ENCODE results near the gene C2orf68. TPM values are rescaled to one million over a fixed set of nuclear protein-coding genes. Genes with fewer than 3 reads are reported as not detected.
A peak's percentile ranks its signal among the peaks of the same experiment; 100 is the strongest.
"Not testable (repeated sequence)": the region's sequence is repeated elsewhere in the genome, so short reads cannot be mapped to it uniquely, and the experiment has no call there.

The C2orf68 gene, protein sequence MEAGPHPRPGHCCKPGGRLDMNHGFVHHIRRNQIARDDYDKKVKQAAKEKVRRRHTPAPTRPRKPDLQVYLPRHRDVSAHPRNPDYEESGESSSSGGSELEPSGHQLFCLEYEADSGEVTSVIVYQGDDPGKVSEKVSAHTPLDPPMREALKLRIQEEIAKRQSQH
- total RNA-seq (ENCODE audit: insufficient read depth, low replicate concordance), result 23.6 TPM

DNA sequence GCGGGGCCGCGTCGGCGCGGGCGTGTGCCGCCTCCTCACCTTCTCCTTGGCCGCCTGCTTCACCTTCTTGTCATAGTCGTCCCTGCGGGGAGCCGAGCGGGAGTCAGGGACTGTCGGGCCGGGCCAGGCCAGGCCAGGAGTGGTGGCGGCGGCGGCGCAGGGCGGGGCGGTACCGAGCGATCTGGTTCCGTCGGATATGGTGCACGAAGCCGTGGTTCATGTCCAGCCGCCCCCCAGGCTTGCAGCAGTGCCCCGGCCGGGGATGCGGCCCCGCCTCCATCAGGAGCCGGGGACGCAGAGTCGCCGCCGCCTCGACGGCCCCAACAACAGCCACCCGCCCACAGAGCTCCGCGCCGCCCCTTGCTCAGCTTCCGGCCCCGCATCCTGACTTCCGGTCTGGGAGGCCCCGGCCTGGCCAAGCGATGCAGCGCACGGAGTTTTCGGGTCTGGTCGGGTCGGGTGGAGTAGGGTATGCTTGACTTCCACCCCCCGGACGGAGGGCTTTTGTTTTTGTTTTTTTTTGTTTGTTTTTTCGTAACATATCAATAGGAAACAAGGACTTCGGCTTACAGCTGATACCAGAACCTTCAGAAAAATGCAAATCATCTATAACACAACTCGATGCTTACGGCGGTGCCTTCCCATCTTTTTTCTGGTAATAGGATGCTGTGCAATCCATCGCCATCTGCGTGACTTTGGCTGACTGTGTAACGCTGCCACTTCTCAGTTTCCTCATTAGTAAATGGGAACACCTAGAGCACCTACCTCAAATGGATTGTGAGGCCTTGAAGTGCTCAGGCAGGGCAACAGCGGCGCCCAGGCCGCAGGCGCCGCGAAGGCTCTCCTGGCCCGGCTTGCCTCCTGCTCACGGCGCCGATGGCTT, at the start of gene C2orf68:
Gene C2orf68 (minus strand): TSS at position 362 of the 883 bp plus-strand sequence. CDS start 82 bp downstream, at position 280.
- DNase-seq (ENCODE audit: low spot score), result peak; percentile 96

DNA sequence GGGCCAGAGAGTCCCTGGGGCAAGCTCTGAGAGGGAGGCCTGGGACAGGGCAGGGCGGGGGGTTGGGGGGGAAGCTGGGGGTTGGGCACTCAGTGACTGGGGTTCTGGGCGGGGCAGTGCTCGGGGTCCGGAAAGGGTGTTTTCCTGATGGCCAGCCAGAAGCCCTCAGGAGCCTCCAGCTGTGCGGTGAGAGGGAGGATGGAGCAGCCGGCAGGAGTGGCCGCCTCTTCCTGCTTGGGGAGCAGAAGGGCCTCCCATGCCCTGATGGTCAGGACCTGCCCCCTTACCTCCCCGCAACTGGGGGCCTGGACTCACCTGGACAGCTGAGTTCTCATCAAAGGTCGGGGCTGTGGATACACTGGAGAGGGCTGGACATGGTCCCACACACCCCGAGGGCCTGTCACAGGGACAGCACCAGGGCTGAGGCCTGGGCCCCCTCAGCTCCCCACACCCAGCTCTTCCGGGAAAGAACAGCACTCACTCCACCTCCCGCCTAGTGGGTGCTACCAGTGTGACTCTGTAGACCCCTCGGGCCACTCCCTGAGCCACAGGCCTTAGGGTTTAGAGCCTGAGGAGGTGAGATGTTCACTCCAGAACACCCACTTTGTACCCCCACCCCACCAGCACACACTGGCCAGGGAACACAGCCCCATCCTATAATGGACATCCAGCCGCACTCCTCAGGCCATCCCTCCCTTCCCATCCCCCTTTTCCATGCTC, 49.4 kb upstream of the C2orf68 start:
- DNase-seq (ENCODE audit: low spot score), result no peak

DNA sequence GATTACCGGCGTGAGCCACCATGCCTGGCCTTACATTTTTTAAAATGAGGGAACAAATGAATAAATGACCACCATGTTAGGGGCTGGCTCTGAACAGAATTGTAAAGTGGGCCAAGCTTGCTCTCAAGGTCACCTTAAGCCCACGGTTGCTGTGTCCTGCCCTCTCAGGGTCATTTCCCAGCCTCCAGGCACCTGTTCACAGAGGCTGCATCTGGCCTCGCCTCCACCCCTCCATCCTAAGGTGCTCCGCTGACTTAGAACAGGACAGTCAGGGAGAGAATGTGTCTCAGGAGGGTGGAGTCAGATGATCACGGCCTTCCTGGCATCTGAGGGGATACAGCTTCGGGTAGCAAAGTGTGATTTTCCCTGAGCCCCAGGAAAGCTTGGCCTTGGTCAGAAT, 48.9 kb upstream of the C2orf68 start:
- no peak for DNase-seq (ENCODE audit: low spot score)

DNA sequence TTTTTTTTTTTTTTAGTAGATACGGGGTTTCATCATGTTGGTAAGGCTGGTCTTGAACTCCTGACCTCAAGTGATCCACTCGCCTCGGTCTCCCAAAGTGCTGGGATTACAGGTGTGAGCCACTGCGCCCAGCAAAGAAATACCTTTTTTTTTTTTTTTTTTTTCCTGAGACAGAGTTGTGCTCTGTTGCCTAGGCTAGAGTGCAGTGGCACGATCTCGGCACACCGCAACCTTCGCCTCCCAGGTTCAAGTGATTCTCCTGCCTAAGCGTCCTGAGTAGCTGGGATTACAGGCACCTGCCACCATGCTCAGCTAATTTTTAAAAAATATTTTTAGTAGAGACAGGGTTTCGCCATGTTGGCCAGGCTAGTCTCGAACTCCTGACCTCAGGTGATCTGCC, 48.4 kb upstream of the C2orf68 start:
- DNase-seq (ENCODE audit: low spot score), result not testable (repeated sequence)

DNA sequence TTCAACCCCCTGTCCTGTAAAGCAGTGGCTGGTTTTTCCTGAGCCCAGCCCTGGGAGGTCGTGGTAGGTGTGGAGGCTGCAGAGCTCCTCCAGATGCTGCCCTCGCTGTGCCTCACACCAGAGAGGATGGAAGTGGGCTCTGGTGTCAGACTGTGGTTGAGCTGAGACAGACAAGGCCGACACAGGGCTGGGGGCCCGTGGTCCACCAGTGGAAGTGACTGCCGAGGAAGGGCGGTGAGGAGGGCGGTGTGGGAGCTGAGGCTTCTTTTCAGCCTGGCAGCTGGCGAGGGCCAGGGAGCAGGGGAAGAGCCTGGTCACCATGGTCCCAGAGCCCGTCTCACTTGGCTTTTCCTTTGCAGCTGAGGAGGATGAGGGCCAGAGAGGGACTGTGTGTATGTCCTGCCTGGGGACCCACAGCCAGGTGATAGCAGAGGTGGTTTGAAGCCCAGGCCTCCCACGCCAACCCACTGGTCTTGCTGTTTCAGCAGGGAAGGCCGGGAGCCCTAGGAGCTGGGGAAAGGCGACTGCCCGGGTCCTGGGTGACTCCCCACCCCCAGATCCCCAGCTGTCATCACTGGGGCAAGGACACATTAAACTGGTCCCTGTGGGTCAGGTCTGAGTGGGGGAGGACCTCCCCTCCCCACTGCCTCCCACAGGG, 47.6 kb upstream of the C2orf68 start:
- DNase-seq (ENCODE audit: low spot score), result no peak

DNA sequence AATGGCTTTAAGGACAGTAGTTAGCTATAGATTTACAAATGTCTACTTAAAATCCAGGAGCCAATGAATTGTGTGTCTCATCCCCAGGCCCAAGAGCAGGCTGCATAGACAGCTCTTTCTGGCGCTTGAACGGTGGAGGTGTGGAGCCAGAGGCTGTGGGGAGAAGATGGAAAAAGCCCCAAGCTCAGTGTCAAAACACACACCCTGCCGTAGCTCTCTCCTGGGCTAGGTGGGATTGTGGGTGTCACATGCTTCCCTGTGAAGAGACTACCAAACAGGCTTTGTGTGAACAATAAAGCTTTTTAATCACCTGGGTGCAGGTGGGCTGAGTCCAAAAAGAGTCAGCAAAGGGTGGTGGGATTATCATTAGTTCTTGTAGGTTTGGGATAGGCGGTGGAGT, 45.5 kb upstream of the C2orf68 start:
- DNase-seq (ENCODE audit: low spot score), result not testable (repeated sequence)

DNA sequence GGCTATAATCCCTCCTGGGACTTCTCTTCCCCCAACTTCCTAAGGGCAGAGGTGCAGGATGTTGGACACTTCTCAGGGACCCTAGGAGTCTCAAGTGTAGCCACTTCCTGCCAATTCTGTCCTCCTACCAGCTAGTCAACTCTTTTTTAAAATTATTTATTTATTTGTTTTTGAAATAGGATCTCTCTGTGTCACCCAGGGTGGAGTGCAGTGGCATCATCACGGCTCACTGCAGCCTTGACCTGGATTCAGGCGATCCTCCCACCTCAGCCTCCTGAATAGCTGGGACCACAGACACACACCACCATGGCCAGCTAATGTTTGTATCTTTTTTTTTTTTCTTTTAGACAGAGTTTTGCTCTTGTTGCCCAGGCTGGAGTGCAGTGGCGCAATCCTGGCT, 44.6 kb upstream of the C2orf68 start:
- no peak for DNase-seq (ENCODE audit: low spot score)

DNA sequence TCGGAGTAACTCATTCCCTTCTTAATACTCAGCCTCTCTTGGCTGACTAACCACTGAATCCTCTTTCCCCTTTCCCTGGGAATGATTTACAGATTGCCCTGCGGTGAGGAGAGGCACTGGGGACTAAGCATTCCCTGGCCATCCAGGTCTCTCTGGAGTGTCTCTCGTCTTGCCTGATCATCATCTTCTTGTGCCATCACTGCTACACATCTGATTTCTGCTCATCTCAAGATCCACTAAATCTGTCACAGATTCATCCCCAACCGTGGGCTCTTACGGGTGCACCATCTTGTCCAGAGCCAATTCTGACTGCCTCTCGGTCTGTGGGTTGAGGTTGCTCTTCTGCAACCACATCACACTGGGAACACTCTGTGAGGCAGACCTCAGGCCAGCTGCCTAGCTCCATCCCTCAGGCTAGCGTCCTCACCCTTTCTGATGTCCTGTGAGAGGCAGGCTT, 44.1 kb upstream of the C2orf68 start:
- DNase-seq (ENCODE audit: low spot score), result no peak

DNA sequence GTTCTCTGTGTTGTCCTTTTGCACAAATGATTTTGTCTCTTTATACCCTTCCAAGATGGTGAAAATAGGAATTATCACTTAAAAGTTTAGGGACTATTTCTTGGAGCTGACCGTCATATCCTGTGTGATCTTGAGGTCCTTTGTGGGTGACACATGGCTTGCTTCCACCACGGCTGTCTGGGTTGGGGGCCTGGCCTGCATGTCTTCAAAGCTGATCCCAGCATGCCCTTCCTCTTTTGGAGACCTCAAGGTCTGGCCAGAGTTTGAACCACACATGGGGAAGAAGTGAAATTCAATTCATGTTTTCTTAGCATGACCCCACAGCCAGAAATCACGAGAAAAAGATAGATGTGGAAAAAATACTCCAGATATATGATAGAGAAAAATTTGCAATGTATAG, 42.1 kb upstream of the C2orf68 start:
- DNase-seq (ENCODE audit: low spot score), result no peak

DNA sequence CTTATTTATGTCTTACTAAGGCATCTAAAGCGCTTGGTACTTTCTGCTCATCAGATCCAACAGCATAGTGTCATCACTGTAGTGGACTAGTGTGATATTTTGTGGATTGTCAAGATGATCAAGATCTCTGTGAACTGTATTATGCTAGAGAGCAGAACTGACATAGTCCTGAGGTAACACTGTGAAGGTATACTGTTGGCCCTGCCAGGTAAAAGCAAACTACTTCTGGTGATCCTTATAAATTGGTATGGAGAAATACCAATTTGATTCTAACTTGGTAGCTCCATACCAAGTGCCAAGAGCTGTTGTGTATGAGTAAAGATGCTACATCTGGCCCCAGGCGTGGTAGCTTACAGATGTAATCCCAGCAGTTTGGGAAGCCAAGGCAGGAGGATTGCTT, 40.2 kb upstream of the C2orf68 start:
- DNase-seq (ENCODE audit: low spot score), result no peak

DNA sequence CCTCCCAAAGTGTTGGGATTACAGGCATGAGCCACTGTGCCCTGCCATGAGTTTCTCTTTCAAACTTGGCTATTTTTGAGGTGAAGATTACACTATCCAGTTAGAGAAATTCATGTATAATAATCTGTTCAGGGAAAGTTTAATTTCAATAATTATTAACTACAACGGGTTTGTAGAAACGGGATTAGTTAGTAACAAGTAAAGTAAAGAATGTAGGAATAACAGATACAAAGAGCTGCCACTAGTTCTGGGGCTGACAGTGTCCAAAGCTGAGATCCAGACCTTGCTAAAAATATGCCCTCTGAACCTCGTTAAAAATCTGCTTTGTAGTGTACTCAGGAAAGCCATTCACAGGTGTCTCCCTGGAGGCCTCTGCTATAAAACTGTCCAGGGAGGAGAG, 39.2 kb upstream of the C2orf68 start:
- DNase-seq (ENCODE audit: low spot score), result no peak

DNA sequence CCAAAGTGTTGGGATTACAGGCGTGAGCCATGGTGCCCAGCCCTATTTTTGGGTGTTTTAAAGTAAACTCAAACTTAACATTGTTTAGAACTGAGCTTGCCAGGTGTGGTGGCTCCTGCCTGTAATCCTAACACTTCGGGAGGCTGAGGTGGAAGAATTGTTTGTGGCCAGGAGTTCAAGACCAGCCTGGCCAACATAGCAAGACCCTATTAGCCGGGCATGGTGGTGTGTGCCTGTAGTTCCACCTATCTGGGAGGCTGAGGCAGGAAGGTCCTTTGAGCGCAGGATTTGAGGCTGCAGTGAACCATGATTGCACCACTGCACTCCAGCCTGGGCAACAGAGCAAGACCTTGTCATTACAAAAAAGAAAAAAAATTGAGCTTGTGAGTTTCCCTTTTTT, 38.6 kb upstream of the C2orf68 start:
- DNase-seq (ENCODE audit: low spot score), result no peak

DNA sequence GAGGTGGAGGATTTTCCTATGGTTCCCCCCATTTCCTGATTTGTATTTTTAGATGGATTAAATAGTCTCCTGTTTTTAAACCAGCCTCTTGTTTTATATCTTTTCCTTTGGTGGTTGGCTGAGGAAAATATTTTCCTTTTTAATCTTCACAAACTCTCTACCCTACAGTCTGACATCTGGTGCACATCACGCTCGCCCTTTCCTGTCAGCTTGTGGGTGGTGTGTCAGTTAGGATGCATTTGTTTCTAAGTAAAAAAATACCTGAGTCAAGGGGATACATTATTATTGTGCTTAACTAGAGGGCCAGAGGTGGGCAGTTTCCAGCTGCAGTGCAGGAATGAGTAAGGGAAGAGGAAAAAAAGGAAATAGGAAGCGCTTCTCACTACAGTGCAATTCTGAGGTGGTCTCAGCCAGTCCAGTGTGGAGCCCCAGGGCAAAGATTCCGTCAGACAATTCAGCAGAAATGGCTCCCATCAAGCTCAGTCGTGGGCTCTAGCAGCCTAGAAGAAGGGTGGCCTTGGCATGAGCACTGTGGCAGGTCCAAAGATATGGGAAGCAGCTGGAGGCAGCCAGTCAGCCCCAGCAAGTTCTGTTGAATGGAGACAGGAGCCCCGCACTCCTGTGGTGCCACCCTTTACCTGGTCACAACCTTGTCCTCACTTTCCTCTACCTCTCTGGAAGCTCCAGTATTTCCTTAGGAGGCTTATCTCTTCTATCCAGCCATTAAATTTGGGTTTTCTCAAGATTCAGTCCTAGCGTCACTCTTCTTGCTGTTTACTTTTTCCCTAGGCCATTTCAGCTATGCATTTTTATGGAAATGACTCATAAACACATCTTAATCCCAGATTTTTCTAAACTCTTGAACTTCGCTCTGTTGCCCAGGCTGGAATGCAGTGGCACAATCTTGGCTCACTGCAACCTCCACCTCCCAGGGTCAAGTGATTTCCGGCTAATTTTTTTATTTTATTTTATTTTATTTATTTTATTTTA, 37.6 kb upstream of the C2orf68 start:
- peak; percentile 39 for DNase-seq (ENCODE audit: low spot score)

DNA sequence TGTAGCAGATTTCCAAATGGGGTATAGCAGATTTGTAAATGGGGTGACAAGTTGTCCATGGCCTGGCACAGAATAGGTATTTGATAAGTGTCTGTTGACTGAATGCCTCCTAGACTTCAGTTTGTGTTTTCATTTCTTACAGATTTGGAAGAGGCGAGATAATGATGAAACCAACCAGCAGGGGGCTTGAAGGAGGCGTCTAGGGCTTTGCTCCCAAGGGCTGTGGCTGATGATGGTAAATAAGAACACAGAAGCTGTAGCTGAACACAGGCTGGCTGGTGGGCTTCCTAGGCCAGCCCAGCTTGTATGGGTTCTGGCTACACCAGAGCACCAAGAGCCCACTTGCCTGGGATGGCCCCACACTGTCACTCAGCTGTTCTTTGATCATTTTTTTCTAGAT, 36.8 kb upstream of the C2orf68 start:
- no peak for DNase-seq (ENCODE audit: low spot score)

DNA sequence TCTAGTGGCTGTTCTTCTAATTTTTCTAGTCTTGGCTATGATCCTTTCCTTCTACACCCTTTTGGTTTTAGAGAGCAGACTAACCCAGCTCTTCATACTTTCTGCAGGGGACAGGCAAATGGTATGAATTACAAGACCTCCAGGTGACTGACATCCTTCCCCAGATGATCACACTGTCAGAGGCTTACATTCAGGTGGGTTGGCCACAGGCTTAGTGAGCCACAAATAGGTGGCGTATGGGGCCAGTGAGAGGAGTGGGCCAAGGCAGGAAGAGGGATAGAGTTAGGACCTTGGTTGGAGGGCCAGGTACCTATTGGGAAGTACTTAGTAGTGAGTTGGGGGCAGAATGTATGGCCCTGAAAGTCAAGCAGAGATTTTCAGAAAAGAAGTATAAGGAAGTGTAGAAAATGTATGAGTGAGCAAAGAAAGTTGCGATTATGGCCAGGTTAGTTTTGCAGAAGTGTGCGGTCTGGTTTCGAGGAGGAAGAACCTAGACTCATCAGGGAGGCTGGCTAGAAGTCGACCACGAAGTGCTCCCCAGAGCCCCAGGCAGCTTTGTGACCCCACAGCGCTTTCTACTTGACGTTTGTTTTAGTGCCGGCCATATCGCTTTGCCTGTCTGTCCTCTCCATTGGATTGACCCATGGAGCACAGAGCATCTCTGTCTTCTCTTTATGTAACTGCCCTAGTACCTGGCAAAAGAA, 36.1 kb upstream of the C2orf68 start:
- DNase-seq (ENCODE audit: low spot score), result no peak

DNA sequence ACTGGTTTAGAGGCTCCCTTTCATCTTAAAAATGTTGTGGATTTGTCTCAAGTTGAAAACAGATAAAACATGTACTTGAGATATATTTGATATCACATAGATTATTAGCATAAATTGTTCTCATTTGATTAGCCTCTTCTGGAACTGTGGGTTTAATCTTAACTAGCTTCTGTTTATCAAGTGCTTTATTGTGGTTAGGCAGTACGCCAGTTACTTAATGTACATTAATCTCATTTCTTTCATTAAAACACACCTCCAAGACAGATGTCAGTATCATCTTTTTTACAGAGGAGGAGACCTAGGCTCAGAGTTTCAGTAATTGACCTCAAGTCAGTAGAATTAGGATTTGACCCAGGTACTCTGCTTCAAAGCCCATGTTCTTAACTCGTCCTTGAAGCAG, 34.3 kb upstream of the C2orf68 start:
- no peak for DNase-seq (ENCODE audit: low spot score)

DNA sequence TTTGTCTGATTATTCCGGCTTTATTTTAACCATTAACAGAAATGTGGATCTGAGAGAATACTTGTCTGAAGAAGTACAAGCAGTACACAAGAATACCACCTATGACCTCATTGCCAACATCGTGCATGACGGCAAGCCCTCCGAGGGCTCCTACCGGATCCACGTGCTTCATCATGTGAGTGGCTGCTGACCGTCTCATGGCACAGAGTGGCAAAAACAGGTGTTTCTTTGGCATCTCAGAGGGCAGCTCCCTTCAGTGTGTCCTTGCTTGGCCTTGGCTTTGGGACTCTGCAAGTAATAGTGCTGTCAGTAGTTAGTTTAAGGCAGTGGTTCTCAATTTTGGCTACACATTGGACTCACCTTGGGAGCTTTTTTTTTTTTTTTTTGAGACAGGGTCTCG, 33.0 kb upstream of the C2orf68 start:
- no peak for DNase-seq (ENCODE audit: low spot score)

DNA sequence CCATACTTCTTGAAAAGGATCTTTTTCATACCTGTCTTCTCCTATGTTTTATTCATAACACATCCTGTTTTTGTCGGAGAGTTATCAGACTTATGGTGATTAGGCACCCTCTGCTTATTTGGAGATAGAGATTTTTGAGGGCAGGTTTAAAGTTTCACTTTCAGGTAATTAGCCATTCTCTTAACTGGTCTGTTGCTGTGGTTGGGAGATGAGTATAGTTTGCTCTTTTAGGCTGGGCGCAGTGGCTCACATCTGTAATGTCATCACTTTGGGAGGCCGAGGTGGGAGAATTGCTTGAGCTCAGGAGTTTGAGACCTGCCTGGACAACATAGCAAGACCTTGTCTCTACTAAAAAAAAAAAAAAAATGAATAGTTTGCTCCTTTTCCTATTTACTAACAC, 30.9 kb upstream of the C2orf68 start:
- DNase-seq (ENCODE audit: low spot score), result no peak

DNA sequence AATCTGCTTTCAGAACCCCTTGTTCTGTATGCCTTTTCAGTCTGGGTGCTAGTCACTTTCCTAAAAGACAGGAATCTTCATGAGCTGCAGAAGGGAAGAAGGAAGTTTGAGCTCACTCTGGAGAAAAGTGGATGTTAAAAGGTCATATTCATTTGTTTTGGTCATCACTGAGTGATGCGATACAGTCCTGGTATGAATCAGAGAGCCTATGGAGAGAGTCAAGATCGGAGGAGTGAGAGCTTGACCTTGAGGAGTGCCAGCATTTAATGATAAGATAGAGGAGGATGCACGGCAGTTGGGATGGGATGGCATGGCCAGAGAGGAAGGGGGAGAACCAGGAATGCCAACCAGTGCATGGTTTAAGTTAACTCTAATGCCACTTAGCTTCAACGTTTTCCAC, 23.8 kb upstream of the C2orf68 start:
- no peak for DNase-seq (ENCODE audit: low spot score)

DNA sequence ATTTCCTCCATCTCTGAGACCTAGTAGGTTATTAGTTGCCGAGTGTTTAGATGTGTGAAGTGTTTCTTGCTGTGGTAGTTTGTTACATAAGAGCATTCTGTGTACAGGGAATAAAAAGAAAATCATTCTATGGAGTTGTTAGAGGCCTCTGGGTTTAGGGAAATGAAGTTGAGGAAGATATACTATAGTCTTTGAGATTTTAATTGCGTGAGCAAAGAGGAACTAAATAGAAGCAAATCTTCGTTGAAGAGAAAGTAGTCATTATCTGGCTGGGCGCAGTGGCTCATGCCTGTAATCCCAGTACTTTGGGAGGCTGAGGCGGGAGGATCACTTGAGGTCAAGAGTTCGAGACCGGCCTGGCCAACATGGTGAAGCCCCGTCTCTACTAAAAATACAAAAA, 23.1 kb upstream of the C2orf68 start:
- no peak for DNase-seq (ENCODE audit: low spot score)
